ENCODE data around the gene HPS1.

The HPS1 gene

GRCh38 chr10:98465866-98466265, 19.1 kb upstream of the HPS1 start:
- DNase-seq (ENCODE audit: low read depth in 2 of 3, low spot score in 1 of 3), result no peak

- DNase-seq (ENCODE audit: low read depth in 2 of 3, low spot score in 1 of 3), result no peak
These were observed 17.4 kb upstream of the HPS1 start for GRCh38 chr10:98463976-98464754.

GRCh38 chr10:98463016-98463415, 16.3 kb upstream of the HPS1 start:
- DNase-seq (ENCODE audit: low read depth in 2 of 3, low spot score in 1 of 3), result no peak

GRCh38 chr10:98461500-98461842, 14.7 kb upstream of the HPS1 start:
- DNase-seq (ENCODE audit: low read depth in 2 of 3, low spot score in 1 of 3), result no peak

GRCh38 chr10:98460837-98461499, 14.2 kb upstream of the HPS1 start:
- DNase-seq (ENCODE audit: low read depth in 2 of 3, low spot score in 1 of 3), result no peak

DNA sequence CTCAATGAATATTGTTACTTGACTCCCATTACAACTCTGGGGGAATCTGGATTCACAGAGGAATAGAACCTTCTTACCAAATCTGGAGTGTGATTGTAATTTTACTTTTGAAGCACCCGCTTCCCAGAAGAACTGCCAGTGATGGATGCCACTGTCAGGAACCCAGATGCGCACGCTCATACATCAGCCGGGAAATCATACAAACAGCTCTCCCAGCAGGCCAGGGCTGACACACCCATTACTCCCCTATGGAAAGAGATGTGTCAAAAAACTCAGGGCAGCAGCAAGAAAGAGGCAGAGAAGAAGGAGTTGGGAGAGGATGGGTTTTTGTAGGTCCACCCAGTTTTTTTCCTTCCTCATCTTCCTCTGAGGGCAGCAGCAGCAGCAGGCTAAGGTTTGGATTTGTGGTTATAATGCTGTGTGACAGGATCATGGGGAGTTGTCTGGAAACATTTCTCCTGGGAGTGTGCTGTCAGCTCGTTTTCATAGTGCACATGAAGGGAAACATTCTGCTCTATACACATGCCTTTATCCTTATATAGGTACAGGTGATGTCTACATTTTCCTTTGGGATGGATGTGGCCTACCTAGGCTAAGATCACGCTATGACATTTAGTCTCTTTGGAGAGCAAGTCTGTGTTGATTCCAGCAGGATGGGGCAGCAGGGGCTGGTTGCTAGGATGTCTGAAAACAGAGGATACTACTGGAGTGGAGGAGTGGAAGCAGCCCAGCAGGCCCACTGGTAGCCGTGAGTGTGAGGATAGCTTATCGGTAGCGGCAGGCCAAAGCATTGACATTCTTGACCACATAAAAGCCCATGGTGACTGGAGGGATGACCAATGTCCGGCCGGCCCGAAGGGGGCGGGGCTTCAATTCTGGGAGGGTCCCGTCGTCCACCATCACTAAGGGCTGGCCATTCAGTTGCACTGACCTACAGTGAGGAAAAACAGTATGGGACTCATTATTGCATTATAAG, 12.4 kb upstream of the HPS1 start:
- DNase-seq (ENCODE audit: low read depth in 2 of 3, low spot score in 1 of 3), result no peak

DNA sequence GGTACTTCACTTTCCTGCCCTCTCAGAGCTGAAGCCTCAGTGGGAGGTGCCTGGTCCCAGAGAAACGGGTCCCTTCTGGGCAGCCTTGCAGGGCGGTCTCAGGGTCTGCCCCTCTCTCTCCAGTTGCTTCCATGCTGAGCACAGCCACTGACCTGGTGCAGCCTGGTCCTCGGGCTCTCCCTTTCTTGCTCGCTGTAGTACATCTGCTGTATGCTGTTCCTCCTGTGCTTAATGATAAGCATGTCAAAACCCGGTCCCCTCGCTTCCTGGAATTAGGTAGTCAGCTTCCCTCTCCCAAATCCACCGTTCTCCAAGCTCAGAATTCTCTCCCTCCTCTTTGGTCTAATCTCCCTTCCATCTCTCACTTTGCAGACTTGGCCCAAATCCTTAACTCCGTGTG, 11.0 kb upstream of the HPS1 start:
- DNase-seq (ENCODE audit: low read depth in 2 of 3, low spot score in 1 of 3), result no peak

DNA sequence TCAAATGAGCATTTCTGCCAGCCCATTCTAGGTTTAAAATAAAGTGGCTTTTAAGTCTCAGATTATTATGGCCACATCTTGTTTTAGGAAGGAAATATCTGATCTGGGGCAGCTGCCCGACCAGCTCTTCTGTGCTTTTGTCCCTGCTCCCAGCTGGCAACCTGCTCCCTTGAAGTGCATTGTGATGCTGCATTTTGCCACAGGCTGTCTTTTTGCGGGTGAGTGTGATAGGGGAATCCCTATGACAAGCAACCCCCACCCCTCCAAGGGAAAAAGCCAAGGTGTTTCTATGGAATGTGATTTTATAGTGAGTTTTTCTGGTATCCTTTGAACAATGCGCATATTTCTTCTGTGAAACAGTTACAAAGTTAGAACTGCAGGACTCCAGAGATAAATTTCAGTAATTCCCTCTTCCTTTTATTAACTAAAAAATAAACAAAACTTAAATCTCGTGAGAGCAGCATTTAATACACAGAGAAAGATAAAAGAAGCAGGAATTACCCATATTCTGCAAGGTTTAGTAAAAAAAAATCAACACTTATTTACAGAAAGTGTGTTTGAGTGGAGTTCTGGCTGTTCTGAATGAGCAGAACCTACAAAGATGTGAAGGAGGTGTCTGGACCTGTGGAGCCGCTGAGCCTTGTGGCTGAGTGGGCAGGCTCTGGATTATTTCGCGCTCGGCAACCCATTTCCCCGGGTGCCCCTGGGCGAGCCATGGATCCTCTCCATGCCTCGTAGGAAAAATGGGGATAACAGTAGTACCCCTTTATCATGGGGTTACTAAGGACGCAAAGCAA, 10.1 kb upstream of the HPS1 start:
- no peak for DNase-seq (ENCODE audit: low read depth in 2 of 3, low spot score in 1 of 3)

DNA sequence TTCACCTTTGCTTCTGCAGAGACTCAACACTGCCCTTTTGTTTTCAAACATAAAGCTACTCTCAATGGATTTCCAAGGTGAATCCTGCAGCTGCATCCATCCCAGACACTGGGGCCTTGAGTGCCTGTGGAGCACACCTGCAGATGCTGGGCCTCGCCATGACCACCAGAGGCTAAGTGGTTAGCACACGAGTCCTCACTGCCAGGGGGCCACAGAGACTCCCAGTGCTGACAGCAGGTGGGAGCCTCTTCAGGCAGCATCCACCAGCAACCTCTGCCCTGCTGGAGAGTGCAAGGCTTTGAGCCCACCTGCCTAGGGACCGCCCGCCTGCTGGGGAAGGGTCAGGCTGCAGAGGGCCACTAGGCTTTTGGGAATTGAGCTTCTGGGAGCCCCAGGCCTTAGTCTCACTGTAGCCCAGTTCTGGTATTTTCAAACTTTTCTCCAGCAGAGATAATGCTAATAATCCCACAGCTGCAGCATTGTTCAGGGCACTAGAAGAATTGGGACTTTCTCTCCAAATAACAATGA, 9.4 kb upstream of the HPS1 start:
- DNase-seq (ENCODE audit: low read depth in 2 of 3, low spot score in 1 of 3), result no peak

- DNase-seq (ENCODE audit: low read depth in 2 of 3, low spot score in 1 of 3), result no peak
These were observed 7.0 kb upstream of the HPS1 start for GRCh38 chr10:98453729-98454128.

DNA sequence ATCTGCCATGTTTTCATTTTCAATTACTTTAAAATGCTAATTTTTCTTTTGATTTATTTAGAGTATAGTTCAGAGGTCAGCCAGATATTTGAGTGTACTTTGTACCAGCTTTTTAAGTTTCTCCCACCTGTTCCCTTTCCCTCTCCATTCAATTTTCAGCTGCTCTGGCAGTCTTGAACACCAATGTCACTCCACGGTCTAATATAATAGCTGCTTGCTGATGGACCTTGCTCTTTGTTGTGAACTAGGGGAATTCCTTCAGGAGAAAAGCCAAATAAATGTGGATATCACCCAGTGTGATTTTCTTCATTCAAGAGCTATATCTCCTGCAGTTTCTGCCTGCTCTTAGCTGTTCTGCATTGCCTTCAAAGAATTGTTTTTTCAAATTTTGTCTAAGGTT, 3.9 kb upstream of the HPS1 start:
- no peak for DNase-seq (ENCODE audit: low read depth in 2 of 3, low spot score in 1 of 3)

DNA sequence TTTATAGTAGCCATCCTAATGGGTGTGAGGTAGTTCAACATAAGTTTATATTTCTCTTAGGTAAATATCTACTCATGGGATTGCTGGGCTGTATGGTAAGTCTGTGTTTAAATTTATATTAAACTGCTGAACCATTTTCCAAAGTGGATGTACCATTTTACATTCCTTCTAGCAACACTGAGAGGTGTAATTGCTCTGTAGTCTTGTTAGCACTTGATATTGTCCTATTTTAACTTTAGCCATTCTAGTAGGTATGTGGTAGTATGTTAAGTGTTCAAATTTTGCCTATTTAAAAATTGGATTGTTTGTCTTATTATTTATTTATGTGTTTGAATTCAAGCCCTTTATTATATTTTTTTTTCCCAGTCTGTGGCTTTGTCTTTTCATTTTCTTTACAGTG, 2.6 kb upstream of the HPS1 start:
- no peak for DNase-seq (ENCODE audit: low read depth in 2 of 3, low spot score in 1 of 3)

GRCh38 chr10:98446151-98446660, 529 bp downstream of the HPS1 start:
- DNase-seq (ENCODE audit: low read depth in 2 of 3, low spot score in 1 of 3), result peak in 1 of 3 donors; percentile 25

GRCh38 chr10:98445200-98445812, 1.4 kb downstream of the HPS1 start:
- DNase-seq (ENCODE audit: low read depth in 2 of 3, low spot score in 1 of 3), result no peak

DNA sequence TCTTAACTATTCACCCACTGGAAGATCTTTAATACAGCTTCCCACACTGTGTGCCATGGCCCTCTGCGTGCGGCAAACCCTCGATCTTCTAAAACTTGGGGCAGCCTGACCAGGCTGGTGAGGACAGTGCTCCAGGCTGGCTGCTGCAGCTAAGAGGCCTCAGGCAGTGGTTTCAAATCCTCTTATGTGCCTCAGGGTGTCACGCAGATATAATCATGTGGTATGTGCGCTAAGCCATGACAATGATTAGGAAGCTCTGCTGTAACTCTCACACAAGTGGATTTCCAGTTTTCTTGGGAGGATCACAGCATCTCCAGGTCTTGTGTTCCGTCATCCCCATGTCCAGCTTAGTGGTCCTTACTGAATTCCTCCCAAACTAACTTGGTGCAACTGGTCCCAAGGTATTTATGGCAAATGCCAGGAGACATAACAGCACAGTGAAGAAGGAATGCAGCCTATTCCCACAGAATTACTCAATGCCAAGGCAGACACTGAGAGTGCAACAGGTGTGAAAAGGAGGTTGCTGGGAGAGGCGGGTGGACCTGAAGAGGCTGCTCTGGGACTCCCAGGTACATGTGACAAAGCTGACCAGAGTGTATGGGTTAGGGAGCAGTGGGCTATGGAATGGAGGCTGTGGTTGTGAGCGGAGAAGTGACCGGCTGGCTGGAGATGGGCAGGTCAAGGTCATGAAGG, 2.3 kb downstream of the HPS1 start:
- DNase-seq (ENCODE audit: low read depth in 2 of 3, low spot score in 1 of 3), result no peak

DNA sequence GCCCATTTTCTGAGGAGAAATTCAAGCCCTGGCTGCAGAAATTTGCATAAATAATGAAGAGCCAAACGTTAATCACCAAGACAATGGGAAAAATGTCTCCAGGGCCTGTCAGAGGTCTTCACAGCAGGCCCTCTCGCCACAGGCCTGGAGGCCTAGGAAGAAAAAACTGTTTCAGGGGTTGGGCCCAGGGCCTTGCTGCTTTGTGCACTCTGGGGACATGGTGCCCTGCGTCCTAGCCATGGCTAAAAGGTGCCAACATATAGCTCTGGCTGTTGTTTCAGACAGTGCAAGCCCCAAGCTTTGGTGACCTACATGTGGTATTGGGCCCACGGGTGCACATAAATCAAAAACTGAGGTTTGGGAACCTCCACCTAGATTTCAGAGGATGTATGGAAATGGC, 8.0 kb downstream of the HPS1 start:
- no peak for DNase-seq (ENCODE audit: low read depth in 2 of 3, low spot score in 1 of 3)

DNA sequence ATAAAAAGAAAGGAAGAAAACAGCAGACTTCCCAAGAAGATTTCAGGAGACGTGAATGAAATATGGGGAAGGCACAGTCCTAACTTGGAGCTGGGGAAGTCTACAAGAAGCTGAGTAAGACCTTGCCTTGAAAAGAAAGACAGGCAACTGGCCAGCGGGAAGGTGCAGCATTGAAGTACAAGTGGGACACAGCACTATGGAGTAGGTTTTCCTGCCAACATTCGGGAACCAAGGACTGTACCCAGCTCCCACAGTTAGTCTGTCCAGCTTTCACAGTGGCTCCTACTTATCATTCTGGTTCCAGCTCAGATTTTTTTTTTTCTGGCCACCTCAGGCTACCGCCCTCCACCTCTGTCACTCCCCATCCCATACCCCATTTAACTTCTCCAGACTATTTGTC, 10.0 kb downstream of the HPS1 start:
- DNase-seq (ENCODE audit: low read depth in 2 of 3, low spot score in 1 of 3), result no peak

- no peak for DNase-seq (ENCODE audit: low read depth in 2 of 3, low spot score in 1 of 3)
These were observed 11.6 kb downstream of the HPS1 start for GRCh38 chr10:98435178-98435577.

DNA sequence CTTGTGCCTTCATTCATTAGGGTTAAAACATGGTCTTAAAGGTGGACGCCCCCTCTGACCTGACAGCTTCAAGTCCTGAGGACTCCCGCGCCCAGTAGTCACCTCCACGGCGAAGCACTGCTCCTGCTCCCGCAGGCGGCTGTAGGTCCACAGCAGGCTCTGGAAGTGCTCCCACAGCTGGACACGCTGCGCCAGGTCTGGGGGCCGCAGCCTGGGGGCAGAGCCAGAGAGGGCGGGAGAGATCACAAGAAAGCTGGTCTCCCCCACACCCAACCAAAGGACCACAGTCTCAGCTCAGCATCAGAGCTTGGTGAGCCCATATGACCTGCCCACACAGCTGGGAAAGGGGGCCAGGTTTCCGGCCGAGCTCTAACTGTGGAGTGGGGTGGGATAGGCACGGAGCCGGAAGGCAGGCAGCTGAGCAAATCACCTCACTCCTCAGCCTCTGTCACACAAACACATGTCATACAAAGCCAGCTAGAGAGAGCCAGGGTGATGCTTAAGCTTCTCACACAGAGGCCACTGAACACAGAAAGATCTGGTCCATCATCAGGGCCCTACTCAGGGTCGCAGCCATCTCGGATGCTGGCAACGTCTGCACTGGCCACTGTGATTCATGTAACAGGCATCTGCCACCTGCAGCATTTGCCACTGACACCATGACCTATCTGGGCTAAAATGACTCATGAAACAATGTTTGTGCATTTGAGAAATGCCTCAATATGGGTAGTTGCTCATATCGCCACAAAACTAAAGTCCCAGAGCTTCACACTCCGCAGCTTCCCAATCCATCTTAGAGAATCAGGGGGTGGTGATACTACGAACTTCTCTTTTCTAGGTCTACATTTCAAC, 12.6 kb downstream of the HPS1 start:
- DNase-seq (ENCODE audit: low read depth in 2 of 3, low spot score in 1 of 3), result no peak
